MCF 10A (cell line): ENCODE measurements around the gene FAM227B. TPM values are rescaled to one million over a fixed set of nuclear protein-coding genes. Genes with fewer than 3 reads are reported as not detected.

ENCODE experiments used
- BruUV-seq: library from RNA; stranded (reverse); fragments of 400-500 nt; replicated peaks from 2 replicates; lab custom pipeline; 2021; lab: Mats Ljungman, UMichigan
- CTCF ChIA-PET: fragments of 300-600 bp; sonication (Branson Sonifier 250); formaldehyde crosslinking; extraction: SDS; loops from one replicate; lab custom pipeline; 2021; ENCODE audit warnings: antibody characterized with exemption, inconsistent platforms; lab: Yijun Ruan, JAX
- POLR2A ChIA-PET: fragments of 300-600, 350-650 bp; sonication (Branson Sonifier 250); formaldehyde crosslinking; extraction: SDS; loops from one replicate; lab custom pipeline; 2020; ENCODE audit warnings: antibody characterized with exemption, inconsistent platforms; lab: Yijun Ruan, JAX
- DNase-seq: peaks from one replicate; pipeline ENCODE4 v3.0.0-alpha.2; 2018; ENCODE audit not compliant: unreplicated experiment
- H3K27ac Mint-ChIP-seq: one replicate; pipeline ENCODE4 v1.8.0; 2022; ENCODE audit warnings: mild to moderate bottlenecking, low read depth, mixed read lengths; ENCODE audit not compliant: unreplicated experiment
- H3K27me3 Mint-ChIP-seq: one replicate; pipeline ENCODE4 v1.8.0; 2022; ENCODE audit warnings: mixed read lengths; ENCODE audit not compliant: insufficient read depth, unreplicated experiment
- H3K36me3 Mint-ChIP-seq: one replicate; pipeline ENCODE4 v1.8.0; 2022; ENCODE audit warnings: mild to moderate bottlenecking, moderate library complexity, mixed read lengths; ENCODE audit not compliant: insufficient read depth, unreplicated experiment
- H3K4me1 Mint-ChIP-seq: one replicate; pipeline ENCODE4 v1.8.0; 2022; ENCODE audit warnings: mixed read lengths; ENCODE audit not compliant: insufficient read depth, unreplicated experiment
- H3K4me3 Mint-ChIP-seq: one replicate; pipeline ENCODE4 v1.8.0; 2022; ENCODE audit warnings: mild to moderate bottlenecking, moderate library complexity, mixed read lengths; ENCODE audit not compliant: unreplicated experiment
- H3K9me3 Mint-ChIP-seq: one replicate; pipeline ENCODE4 v1.8.0; 2022; ENCODE audit warnings: mixed read lengths; ENCODE audit not compliant: unreplicated experiment
- CTCF ChIP-seq: fragments of 200-600 bp; IDR thresholded peaks from one replicate; pipeline ENCODE4 v1.8.0; 2022; ENCODE audit warnings: antibody characterized with exemption, mild to moderate bottlenecking; ENCODE audit not compliant: unreplicated experiment
- intact Hi-C: fragments of 100-400 bp; cut with micrococcal nuclease; formaldehyde crosslinking; loops from 2 replicates; pipeline ENCODE4 v1.14.1; 2022
- total RNA-seq: library from RNA; stranded (reverse); gene quantifications from 2 replicates; pipeline ENCODE4 v1.2.3, GENCODE V29; 2022

Gene FAM227B
- total RNA-seq, 1 experiment from 2014 or later: 5.8 TPM

GRCh38 chr15:49624056-49624455 lies 3.4 kb upstream of the FAM227B start:
- H3K9me3 Mint-ChIP-seq: no peaks in the 10 kb centered on the region
- ChIA-PET CTCF (no interaction called here), POLR2A (interaction anchor here (0.9 to 1.1 kb wide), 2 partner anchors 276 to 278 kb away, joined by 3 read pairs; no protein-coding TSS in a partner anchor)
- peaks cover 26% of the 10 kb centered on the region for H3K36me3 Mint-ChIP-seq
- peaks cover 24% of the 10 kb centered on the region for H3K4me1 Mint-ChIP-seq
- DNase-seq: no peak
- H3K27me3 Mint-ChIP-seq: no peaks in the 10 kb centered on the region
- H3K27ac Mint-ChIP-seq: no peak overlapping the region
- intact Hi-C loops: loop anchor here (5.0 to 10.0 kb wide), 5 partner anchors 129 to 511 kb away; partner anchors contain the start of gene FGF7
- TF ChIP-seq CTCF: no peak
- H3K4me3 Mint-ChIP-seq: no peak overlapping the region
- BruUV-seq: no TSS peak

GRCh38 chr15:49622561-49622960 lies 1.9 kb upstream of the FAM227B start:
- no TSS peak for BruUV-seq
- H3K27me3 Mint-ChIP-seq: no peaks in the 10 kb centered on the region
- POLR2A ChIA-PET: interaction anchor here (1.1 kb wide), 1 partner anchor 278 kb away, joined by 3 read pairs; no protein-coding TSS in a partner anchor
- H3K4me3 Mint-ChIP-seq: peak overlapping the region; percentile 92
- no peak for DNase-seq
- H3K9me3 Mint-ChIP-seq: no peaks in the 10 kb centered on the region
- no peak overlapping the region for H3K27ac Mint-ChIP-seq
- no peak for TF ChIP-seq CTCF
- peaks cover 17% of the 10 kb centered on the region for H3K36me3 Mint-ChIP-seq
- intact Hi-C loops: loop anchor here (5.0 to 10.0 kb wide), 5 partner anchors 128 to 512 kb away; partner anchors contain the start of gene FGF7
- H3K4me1 Mint-ChIP-seq: peaks cover 24% of the 10 kb centered on the region
- CTCF ChIA-PET: interaction anchor here (0.8 to 1.3 kb wide), 3 partner anchors 207 to 429 kb away, joined by 3 to 7 read pairs (median 3); no protein-coding TSS in a partner anchor

DNA sequence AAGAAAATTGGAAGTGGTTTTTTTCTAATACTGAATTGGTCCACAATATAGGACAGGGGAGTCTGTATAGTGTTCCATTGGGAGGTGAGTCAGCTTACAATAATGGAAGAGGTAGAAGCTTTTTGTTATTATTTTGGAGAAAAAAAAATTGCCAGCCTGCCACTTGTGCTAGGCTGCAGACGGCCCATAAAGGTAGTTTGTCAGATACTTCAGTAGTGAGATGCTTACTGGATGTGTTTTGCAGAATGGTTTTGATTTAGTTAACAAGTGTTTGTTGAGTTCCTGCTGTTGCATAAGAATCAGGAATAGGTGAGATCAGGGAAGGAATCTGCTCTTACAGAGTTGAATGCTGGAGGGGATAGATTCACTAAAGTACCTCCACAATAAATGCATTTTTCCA lies 1.3 kb upstream of the FAM227B start:
- H3K27ac Mint-ChIP-seq: peak overlapping the region; percentile 98
- DNase-seq: peak; percentile 14
- ChIA-PET POLR2A (interaction anchor here (0.6 to 3.0 kb wide), 5 partner anchors 18 to 280 kb away, joined by 4 to 21 read pairs (median 4); no protein-coding TSS in a partner anchor), CTCF (interaction anchor here (0.7 kb wide), 1 partner anchor 229 kb away, joined by 3 read pairs; no protein-coding TSS in a partner anchor)
- H3K9me3 Mint-ChIP-seq: no peaks in the 10 kb centered on the region
- H3K36me3 Mint-ChIP-seq: peaks cover 17% of the 10 kb centered on the region
- no peak for TF ChIP-seq CTCF
- no peaks in the 10 kb centered on the region for H3K27me3 Mint-ChIP-seq
- no TSS peak for BruUV-seq
- peak overlapping the region; percentile 92 for H3K4me3 Mint-ChIP-seq
- H3K4me1 Mint-ChIP-seq: peaks cover 24% of the 10 kb centered on the region
- intact Hi-C loops: loop anchor here (2.0 to 10.0 kb wide), 9 partner anchors 67 to 753 kb away; partner anchors contain the start of gene FGF7

DNA sequence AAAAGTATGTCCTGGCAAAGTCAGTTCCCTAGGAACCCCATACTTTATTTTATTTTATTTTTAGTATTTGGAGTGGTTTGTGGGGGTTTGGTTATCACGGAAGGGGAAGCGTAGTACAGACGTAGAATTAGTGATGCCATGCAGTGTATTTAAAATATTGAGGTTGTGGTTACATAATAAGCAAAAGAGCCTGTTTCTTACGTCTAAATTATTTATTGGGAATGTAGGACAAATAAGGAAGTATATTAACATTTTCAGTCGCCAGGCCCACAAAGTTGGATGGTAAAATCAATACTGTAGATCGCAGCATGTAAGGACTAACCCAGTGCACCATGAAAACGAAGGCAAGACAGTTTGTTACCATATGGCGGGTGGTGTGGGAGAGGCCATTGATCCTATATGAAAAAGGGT lies 788 bp upstream of the FAM227B start:
- Mint-ChIP-seq H3K4me1 (peaks cover 24% of the 10 kb centered on the region), H3K9me3 (no peaks in the 10 kb centered on the region), H3K36me3 (peaks cover 17% of the 10 kb centered on the region), H3K27ac (peak overlapping the region; percentile 98), H3K27me3 (no peaks in the 10 kb centered on the region), H3K4me3 (peak overlapping the region; percentile 92)
- TSS peak; percentile 58 for BruUV-seq
- no peak for TF ChIP-seq CTCF
- no peak for DNase-seq
- CTCF ChIA-PET: interaction anchor here (0.6 to 0.7 kb wide), 3 partner anchors 98 to 252 kb away, joined by 3 to 4 read pairs (median 3); no protein-coding TSS in a partner anchor
- intact Hi-C loops: loop anchor here (2.0 to 10.0 kb wide), 9 partner anchors 67 to 753 kb away; partner anchors contain the start of gene FGF7
- POLR2A ChIA-PET: interaction anchor here (0.6 to 3.0 kb wide), 22 partner anchors 11 to 1369 kb away, joined by 3 to 21 read pairs (median 4); partner anchors contain the start of genes COPS2, GABPB1 and GALK2
